Esophagus (tissue), 2 donors: Measurements from ENCODE around the gene AKIRIN2. TPM values are rescaled to one million over a fixed set of nuclear protein-coding genes. Genes with fewer than 3 reads are reported as not detected.

Experiments used
- H3K27ac ChIP-seq, 2 donors: one replicate each; pipeline ENCODE4 v1.5.1; 2013; ENCODE audit warnings: low read depth in 2 of 2, mild to moderate bottlenecking in 2 of 2, inconsistent platforms in 1 of 2, low read length in 1 of 2, moderate library complexity in 1 of 2
- H3K27me3 ChIP-seq, 2 donors: one replicate each; pipeline ENCODE4 v1.6.1; 2013; ENCODE audit warnings: low read length in 2 of 2, control low read depth in 1 of 2, mild to moderate bottlenecking in 1 of 2; ENCODE audit not compliant: insufficient read depth in 2 of 2, control insufficient read depth in 1 of 2
- H3K36me3 ChIP-seq, 2 donors: one replicate each; pipeline ENCODE4 v1.6.1; 2013; ENCODE audit warnings: low read length in 1 of 2; ENCODE audit not compliant: control insufficient read depth in 2 of 2, insufficient read depth in 2 of 2
- H3K4me1 ChIP-seq, 2 donors: one replicate each; pipeline ENCODE4 v1.6.1; 2013; ENCODE audit warnings: low read length in 1 of 2; ENCODE audit not compliant: control insufficient read depth in 2 of 2, insufficient read depth in 2 of 2
- H3K4me3 ChIP-seq, 2 donors: one replicate each; pipeline ENCODE4 v1.5.1; 2013; ENCODE audit warnings: low read length in 2 of 2, mild to moderate bottlenecking in 2 of 2, low read depth in 1 of 2, moderate library complexity in 1 of 2
- H3K9me3 ChIP-seq, 2 donors: one replicate each; pipeline ENCODE4 v1.6.1; 2013; ENCODE audit warnings: mild to moderate bottlenecking in 2 of 2, low read depth in 1 of 2, low read length in 1 of 2, moderate library complexity in 1 of 2; ENCODE audit not compliant: control insufficient read depth in 2 of 2, insufficient read depth in 1 of 2
- WGBS, 2 donors: extraction: QIAGEN DNeasy Blood & Tissue Kit; methylation state at CpG; one replicate each; pipeline ENCODE4 v1.1.7; 2013; 5-methylcytosine and 5-hydroxymethylcytosine counted together
- polyA plus RNA-seq, 2 donors: library from polyadenylated mRNA; stranded (reverse); fragments of 200-250 nt; gene quantifications; one replicate each; pipeline ENCODE4 v1.2.3, GENCODE V29; 2013
- donor health status: healthy with polysubstance abuse.
- donor health status: Bipolar disorder and iron deficiency.

Gene AKIRIN2
- polyA plus RNA-seq, 2 donors = 24.1 to 29.6 TPM

DNA sequence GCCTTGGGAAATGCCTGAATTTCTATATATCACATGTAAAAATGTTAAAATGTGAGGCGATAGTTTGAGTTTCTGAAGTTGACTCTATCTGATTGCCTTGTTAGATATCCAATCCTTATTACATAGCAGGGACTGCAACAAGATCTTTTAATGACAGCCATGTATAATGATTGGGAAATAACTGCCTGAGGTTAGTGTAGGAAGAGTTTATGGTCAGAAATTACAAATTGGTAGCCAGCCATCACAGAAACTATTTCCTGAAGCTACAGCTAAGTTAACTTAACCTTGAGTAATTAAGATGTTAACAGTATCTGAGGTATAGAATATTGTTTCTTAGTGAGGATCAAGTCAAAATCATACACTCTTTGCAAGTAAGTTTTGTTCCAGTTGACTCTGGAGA is 41.0 kb downstream of the AKIRIN2 start:
- 86 to 88% methylated on average over 1 of the region's 1 CpG for WGBS, 2 donors
- Histone ChIP-seq H3K4me1 (no peaks in the 10 kb centered on the region), H3K27me3 (no peaks in the 10 kb centered on the region), H3K4me3 (no peak overlapping the region), H3K27ac (peak overlapping the region in 1 of 2 donors; percentile 21), H3K9me3 (no peaks in the 10 kb centered on the region), H3K36me3 (peaks cover 0 to 2% of the 10 kb centered on the region in 2 donors)

DNA sequence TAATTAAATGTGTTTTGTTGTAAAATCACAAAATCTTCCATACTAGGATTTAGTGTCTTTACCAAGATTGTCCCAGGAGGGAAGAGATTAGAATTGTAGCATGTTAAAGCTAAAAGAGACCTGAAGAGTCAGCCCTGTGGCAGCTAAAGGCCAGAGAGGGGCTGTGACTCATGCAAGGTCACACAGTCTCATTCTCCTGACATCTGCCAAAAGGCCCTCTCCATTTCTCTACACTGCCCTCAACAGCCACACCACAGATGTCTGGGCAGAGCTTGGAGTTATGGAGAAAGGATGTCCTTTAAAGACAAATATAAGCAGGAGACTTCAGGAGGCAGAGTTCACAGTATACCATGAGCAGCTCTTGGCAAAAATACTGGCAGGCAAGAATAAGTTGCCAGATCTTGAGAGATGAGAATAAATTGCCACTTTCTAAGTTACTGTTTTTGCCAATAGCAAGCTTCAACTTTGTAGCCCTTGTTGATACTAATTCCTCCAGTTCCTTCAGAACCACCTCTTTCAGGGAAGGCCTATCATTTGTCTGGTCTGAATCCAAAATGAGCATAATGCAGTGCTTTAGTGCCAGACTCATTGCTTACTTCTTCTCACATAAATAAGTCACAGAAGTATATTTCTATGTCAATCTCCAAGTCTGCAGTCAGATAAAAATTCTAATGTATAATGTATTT is 41.7 kb downstream of the AKIRIN2 start:
- Histone ChIP-seq H3K4me1 (no peaks in the 10 kb centered on the region), H3K4me3 (no peak overlapping the region), H3K27ac (no peak overlapping the region), H3K9me3 (no peaks in the 10 kb centered on the region), H3K27me3 (no peaks in the 10 kb centered on the region), H3K36me3 (peaks cover 0 to 2% of the 10 kb centered on the region in 2 donors)

- Histone ChIP-seq H3K36me3 (peaks cover 0 to 2% of the 10 kb centered on the region in 2 donors), H3K4me3 (no peak overlapping the region), H3K9me3 (no peaks in the 10 kb centered on the region), H3K27me3 (no peaks in the 10 kb centered on the region), H3K4me1 (no peaks in the 10 kb centered on the region), H3K27ac (no peak overlapping the region)
Measured at GRCh38 chr6:87658516-87658915, 43.5 kb downstream of the AKIRIN2 start.

DNA sequence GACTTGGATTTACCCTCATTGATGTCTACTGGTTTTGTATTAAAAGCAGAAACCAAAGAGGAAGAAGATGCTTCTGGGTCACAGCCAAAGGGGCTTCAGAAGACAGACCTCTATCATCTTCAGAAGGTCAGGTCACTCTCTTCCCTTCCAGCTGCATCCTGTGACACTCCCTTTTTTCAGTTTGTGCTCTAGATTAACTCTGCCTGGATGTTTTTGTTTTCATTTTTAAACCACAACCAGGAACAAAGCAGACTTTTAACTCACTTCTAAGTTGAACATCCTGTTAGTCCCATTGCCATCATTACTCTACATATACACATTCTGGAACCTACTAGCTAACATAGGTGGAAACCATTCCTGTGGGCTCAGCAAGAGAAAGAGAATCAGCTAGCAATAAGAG is 45.2 kb downstream of the AKIRIN2 start:
- H3K27ac ChIP-seq = no peak overlapping the region
- H3K4me3 ChIP-seq = no peak overlapping the region
- H3K9me3 ChIP-seq = no peaks in the 10 kb centered on the region

DNA sequence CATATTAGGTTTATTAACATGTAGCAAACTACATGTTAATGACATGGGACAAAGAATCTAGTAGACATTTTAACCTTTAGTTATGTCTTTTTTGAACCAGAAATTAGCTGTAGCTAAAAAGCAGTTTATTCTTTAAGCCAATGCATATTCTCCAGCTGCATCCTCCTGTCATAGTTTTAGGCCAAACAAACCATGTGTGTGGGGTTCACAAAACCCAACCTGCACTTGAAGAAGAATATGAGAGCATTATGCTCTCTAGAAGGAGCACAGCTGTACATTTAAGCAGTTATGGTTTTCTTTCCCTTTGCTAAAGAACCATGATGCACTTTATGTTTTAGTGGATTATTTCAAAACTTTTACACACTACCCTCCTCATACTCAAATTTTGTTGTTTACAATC is 46.2 kb downstream of the AKIRIN2 start:
- Histone ChIP-seq H3K27me3 (no peaks in the 10 kb centered on the region), H3K4me1 (no peaks in the 10 kb centered on the region), H3K36me3 (peaks cover 0 to 2% of the 10 kb centered on the region in 2 donors), H3K27ac (no peak overlapping the region), H3K4me3 (no peak overlapping the region), H3K9me3 (no peaks in the 10 kb centered on the region)

More for the DNA sequence above, 45.2 kb downstream of the AKIRIN2 start:
- Histone ChIP-seq H3K4me1 (no peaks in the 10 kb centered on the region), H3K36me3 (peaks cover 0 to 2% of the 10 kb centered on the region in 2 donors), H3K27me3 (no peaks in the 10 kb centered on the region)

GRCh38 chr6:87654875-87655454 is 47.1 kb downstream of the AKIRIN2 start:
- Histone ChIP-seq H3K36me3 (peaks cover 0 to 2% of the 10 kb centered on the region in 2 donors), H3K9me3 (no peaks in the 10 kb centered on the region), H3K4me3 (no peak overlapping the region), H3K27ac (no peak overlapping the region), H3K4me1 (no peaks in the 10 kb centered on the region), H3K27me3 (no peaks in the 10 kb centered on the region)
- WGBS, 2 donors = 63 to 76% methylated on average over 2 of the region's 2 CpGs

DNA sequence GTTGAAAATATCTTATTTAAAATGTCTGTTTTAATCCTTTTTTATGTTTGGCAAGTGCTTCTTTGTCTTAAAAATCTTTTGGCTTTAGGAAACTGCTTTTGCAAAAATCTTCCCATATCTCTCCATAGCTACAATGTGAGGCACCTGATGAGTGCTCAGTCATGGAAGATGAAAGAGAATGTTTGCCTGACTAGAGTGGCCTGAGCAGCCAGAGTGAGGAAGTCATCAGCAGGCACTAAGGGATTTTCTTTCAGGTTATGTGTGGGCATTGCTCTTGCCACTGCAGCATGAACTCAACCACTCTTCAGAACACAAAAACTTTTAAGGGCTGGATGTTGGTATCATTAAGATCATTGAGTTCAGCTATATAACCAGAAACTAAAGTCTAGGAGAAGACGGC is 47.9 kb downstream of the AKIRIN2 start:
- no peak overlapping the region for H3K27ac ChIP-seq
- no peaks in the 10 kb centered on the region for H3K27me3 ChIP-seq
- H3K4me3 ChIP-seq = no peak overlapping the region
- no peaks in the 10 kb centered on the region for H3K4me1 ChIP-seq
- peaks cover 0 to 2% of the 10 kb centered on the region in 2 donors for H3K36me3 ChIP-seq
- WGBS, 2 donors = 93 to 94% methylated on average over 1 of the region's 1 CpG
- H3K9me3 ChIP-seq = no peaks in the 10 kb centered on the region

DNA sequence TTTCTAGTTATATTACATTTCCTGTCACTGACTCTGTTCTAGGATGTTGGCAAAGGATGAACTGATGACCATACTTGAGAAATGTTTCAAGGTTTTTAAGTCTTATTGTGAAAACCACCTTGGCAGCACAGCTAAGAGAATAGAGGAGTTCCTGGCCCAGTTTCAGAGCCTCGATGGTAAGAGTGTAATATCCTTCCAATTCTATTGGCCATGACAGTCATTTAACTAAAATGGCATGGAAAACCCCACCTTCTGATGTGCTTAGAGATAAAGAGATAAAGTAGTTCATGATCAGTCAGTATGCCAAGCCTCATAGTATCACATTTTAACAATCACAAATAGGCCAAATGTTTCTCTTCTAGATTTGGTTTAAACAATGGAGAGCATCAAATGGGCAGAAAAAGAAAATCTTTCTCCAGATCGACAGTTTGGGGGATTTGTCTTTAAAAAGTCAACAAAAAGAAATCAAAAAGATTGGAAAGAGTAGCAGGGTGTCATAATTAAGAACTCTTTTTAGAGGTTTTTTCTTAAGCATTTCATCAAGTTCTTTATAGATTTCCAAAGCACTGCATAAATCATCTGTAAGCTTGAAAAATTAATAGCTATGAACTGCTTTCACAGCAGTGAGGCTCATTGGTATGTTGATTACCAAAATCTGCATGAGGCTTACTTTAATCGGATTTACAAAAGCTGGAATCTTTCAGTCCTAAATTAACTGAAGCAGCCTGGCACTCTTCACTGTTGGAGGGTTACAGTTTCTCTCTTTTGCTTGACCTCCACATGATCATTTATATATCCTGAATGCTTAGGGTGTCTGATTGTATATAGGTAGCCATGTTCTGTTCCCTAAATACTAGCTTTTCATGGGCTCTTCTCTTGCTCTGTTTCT is 48.7 kb downstream of the AKIRIN2 start:
- Histone ChIP-seq H3K4me3 (no peak overlapping the region), H3K4me1 (no peaks in the 10 kb centered on the region), H3K27me3 (no peaks in the 10 kb centered on the region), H3K27ac (no peak overlapping the region), H3K36me3 (peaks cover 0 to 2% of the 10 kb centered on the region in 2 donors), H3K9me3 (no peaks in the 10 kb centered on the region)
- WGBS, 2 donors = 59 to 63% methylated on average over 3 of the region's 3 CpGs

GRCh38 chr6:87645080-87645479 is 57.0 kb downstream of the AKIRIN2 start:
- Histone ChIP-seq H3K4me1 (no peaks in the 10 kb centered on the region), H3K4me3 (no peak overlapping the region), H3K27me3 (no peaks in the 10 kb centered on the region), H3K9me3 (no peaks in the 10 kb centered on the region), H3K36me3 (no peaks in the 10 kb centered on the region), H3K27ac (no peak overlapping the region)
- WGBS, 2 donors = 41 to 54% methylated on average over 1 of the region's 1 CpG
